Natural killer cell (primary cell): ENCODE measurements around the gene SMG6. TPM values are rescaled to one million over a fixed set of nuclear protein-coding genes. Genes with fewer than 3 reads are reported as not detected.
A peak's percentile ranks its signal among the peaks of the same experiment; 100 is the strongest.

Source experiments
- ATAC-seq, 3 donors: fragments of 150-1000 bp in 2 of 3; fragments of 200-7000 bp in 1 of 3; cut with Tn5 transposase; 1 replicate in 1 of 3; 2 replicates in 2 of 3; pipeline ENCODE4 v1.10.0; 2021; ENCODE audit warnings: mild to moderate bottlenecking in 2 of 3, moderate library complexity in 2 of 3
- DNase-seq, 2 donors: peaks; one replicate each; pipeline versions ENCODE4 v3.0.0 to v3.0.0-alpha.2; 2013 to 2021; ENCODE audit warnings: mixed read lengths in 1 of 2
- H3K27ac ChIP-seq: one replicate; pipeline ENCODE4 v1.5.1; 2013; ENCODE audit warnings: mild to moderate bottlenecking, low read length
- H3K27me3 ChIP-seq: one replicate; pipeline ENCODE4 v1.6.1; 2013; ENCODE audit warnings: low read length; ENCODE audit not compliant: control insufficient read depth, insufficient read depth
- H3K36me3 ChIP-seq: one replicate; pipeline ENCODE4 v1.6.1; 2013; ENCODE audit warnings: low read length; ENCODE audit not compliant: control insufficient read depth, insufficient read depth
- H3K4me1 ChIP-seq: one replicate; pipeline ENCODE4 v1.6.1; 2013; ENCODE audit warnings: low read length; ENCODE audit not compliant: control insufficient read depth, insufficient read depth
- H3K4me3 ChIP-seq: one replicate; pipeline ENCODE4 v1.5.1; 2013; ENCODE audit warnings: low read length
- H3K9me3 ChIP-seq: one replicate; pipeline ENCODE4 v1.6.1; 2013; ENCODE audit warnings: low read length; ENCODE audit not compliant: control insufficient read depth, insufficient read depth
- H3K27ac Mint-ChIP-seq, 2 donors: one replicate each; pipeline ENCODE4 v1.8.0; 2022; ENCODE audit warnings: mild to moderate bottlenecking in 2 of 2, mixed read lengths in 2 of 2, moderate library complexity in 1 of 2
- H3K27me3 Mint-ChIP-seq, 2 donors: one replicate each; pipeline ENCODE4 v1.8.0; 2022; ENCODE audit warnings: low read depth in 2 of 2, mixed read lengths in 2 of 2
- H3K36me3 Mint-ChIP-seq: one replicate; pipeline ENCODE4 v1.8.0; 2022; ENCODE audit warnings: mixed read lengths
- H3K4me1 Mint-ChIP-seq, 2 donors: one replicate each; pipeline ENCODE4 v1.8.0; 2022; ENCODE audit warnings: mixed read lengths in 2 of 2
- H3K4me3 Mint-ChIP-seq: one replicate; pipeline ENCODE4 v1.8.0; 2022; ENCODE audit warnings: mild to moderate bottlenecking, moderate library complexity, mixed read lengths
- H3K9me3 Mint-ChIP-seq, 2 donors: one replicate each; pipeline ENCODE4 v1.8.0; 2022; ENCODE audit warnings: mixed read lengths in 2 of 2
- WGBS: methylation state at CpG from one replicate; pipeline ENCODE4 v1.1.7; 2013; ENCODE audit warnings: missing lambda C conversion rate; ENCODE audit not compliant: insufficient coverage; 5-methylcytosine and 5-hydroxymethylcytosine counted together
- intact Hi-C: fragments of 100-400 bp; cut with micrococcal nuclease; formaldehyde crosslinking; loops from one replicate; pipeline ENCODE4 v1.14.2; 2022
- total RNA-seq, 4 donors: library from RNA; stranded (reverse); fragments of 120-200 nt in 1 of 4; gene quantifications; one replicate each; pipeline versions ENCODE4 v1.2.3 to v1.2.4, GENCODE V29; 2013 to 2022
- TF ChIP-seq, protein P1 (sequence below): fragments of 200-600 bp; IDR thresholded peaks from one replicate; pipeline ENCODE4 v1.8.0; 2022; ENCODE audit warnings: antibody characterized with exemption

Gene SMG6
- total RNA-seq, 3 donors from 2014 or later (not counting 1 experiment from before 2014, with no cell fraction given) = 41.6 to 49.4 (median 48.2) TPM

DNA sequence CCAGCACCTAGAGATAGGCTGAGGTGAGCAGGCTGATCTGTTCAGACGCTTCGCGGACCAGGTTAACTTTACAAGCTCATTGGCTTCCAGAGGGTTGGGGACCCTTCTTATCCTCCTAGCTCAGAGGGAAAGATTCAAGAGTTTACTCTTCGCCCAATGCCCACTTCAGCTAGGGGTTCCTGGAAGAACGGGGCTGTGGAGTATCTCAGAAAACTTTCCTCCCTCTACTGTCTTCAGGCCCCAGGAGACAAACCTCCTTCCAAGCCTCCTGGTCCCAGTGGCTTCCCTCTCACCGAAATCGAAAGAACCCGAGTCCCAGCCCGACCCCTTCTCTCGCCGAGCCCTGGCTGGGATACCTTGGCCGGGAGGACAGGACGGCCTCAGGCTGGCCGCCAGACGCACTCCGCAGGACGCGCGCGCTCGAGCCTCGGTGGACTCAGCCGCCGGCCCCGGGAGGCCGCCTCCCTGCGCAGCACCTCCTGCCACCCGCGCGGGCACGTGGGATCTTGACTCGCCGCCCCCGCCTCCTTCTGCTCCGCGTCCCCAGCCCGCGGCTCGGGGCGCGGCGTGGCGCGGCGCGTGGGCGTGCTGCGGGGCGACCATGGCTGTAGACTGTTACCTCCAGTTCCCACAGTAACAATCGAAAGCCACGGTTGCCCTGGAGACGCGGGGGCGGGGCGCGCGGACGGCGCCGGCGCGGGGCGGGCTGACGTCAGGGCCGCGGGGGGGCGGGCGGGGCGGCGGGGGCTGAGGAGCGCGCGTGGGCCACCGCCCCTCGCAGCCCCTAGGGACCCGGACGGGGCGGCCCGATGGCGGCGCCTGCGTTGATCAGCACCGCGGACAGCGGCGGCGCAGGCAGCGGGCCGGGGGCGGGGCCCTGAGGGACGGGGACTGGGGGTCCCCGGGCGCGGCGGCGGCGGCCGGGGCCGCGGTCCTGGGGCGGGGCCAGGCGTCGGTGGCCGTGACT, 254.0 kb downstream of the SMG6 start:
- H3K27ac ChIP-seq = peak overlapping the region; percentile 2
- intact Hi-C loops = no loop called here
- DNase-seq (peak; percentile 89 to 93), ATAC-seq (peak; percentile 65 to 86 (median 67))
- H3K9me3 Mint-ChIP-seq = no peaks in the 10 kb centered on the region
- H3K4me3 ChIP-seq = peak overlapping the region; percentile 28
- TF ChIP-seq, protein P1, sequence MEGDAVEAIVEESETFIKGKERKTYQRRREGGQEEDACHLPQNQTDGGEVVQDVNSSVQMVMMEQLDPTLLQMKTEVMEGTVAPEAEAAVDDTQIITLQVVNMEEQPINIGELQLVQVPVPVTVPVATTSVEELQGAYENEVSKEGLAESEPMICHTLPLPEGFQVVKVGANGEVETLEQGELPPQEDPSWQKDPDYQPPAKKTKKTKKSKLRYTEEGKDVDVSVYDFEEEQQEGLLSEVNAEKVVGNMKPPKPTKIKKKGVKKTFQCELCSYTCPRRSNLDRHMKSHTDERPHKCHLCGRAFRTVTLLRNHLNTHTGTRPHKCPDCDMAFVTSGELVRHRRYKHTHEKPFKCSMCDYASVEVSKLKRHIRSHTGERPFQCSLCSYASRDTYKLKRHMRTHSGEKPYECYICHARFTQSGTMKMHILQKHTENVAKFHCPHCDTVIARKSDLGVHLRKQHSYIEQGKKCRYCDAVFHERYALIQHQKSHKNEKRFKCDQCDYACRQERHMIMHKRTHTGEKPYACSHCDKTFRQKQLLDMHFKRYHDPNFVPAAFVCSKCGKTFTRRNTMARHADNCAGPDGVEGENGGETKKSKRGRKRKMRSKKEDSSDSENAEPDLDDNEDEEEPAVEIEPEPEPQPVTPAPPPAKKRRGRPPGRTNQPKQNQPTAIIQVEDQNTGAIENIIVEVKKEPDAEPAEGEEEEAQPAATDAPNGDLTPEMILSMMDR = no peak
- H3K36me3 Mint-ChIP-seq = no peaks in the 10 kb centered on the region
- H3K9me3 ChIP-seq = no peaks in the 10 kb centered on the region
- H3K27me3 Mint-ChIP-seq = peaks cover 0 to 4% of the 10 kb centered on the region in 2 donors
- peaks cover 3% of the 10 kb centered on the region for H3K36me3 ChIP-seq
- peaks cover 5% of the 10 kb centered on the region for H3K27me3 ChIP-seq
- peak overlapping the region; percentile 61 to 74 for H3K27ac Mint-ChIP-seq
- WGBS = 3% methylated on average over 104 of the region's 104 CpGs
- peaks cover 11 to 23% of the 10 kb centered on the region in 2 donors for H3K4me1 Mint-ChIP-seq
- peaks cover 44% of the 10 kb centered on the region for H3K4me1 ChIP-seq
- peak overlapping the region; percentile 82 for H3K4me3 Mint-ChIP-seq

DNA sequence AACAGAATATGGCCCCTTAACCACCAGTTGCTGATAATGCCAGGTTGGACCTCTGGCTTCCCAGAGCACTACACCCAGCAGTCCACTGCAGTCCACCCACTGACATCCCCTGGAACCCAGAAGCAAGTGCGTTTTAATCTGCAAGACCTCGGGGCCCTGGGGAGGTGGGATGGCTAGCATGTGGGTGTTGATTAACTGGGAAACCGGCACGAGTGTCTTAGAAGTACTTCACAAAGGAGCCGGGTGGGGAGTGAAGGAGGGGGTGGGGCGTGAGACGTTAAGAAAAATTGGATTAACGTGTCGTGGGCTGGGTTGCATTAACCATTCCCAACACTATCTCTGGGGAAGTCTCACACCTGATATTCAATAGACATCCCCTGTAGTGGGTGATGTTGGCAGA, 254.8 kb downstream of the SMG6 start:
- H3K27ac ChIP-seq = no peak overlapping the region
- peaks cover 37% of the 10 kb centered on the region for H3K4me1 ChIP-seq
- H3K9me3 ChIP-seq = no peaks in the 10 kb centered on the region
- no peak for ATAC-seq
- peaks cover 5% of the 10 kb centered on the region for H3K27me3 ChIP-seq
- TF ChIP-seq, protein P1 = no peak
- DNase-seq = no peak
- intact Hi-C loops = no loop called here
- Mint-ChIP-seq H3K27me3 (peaks cover 0 to 4% of the 10 kb centered on the region in 2 donors), H3K4me3 (peak overlapping the region; percentile 82), H3K4me1 (peaks cover 11 to 21% of the 10 kb centered on the region in 2 donors), H3K9me3 (no peaks in the 10 kb centered on the region), H3K36me3 (no peaks in the 10 kb centered on the region), H3K27ac (peak overlapping the region in 1 of 2 donors; percentile 61)
- H3K4me3 ChIP-seq = no peak overlapping the region
- WGBS = 25% methylated on average over 5 of the region's 9 CpGs
- peaks cover 7% of the 10 kb centered on the region for H3K36me3 ChIP-seq

DNA sequence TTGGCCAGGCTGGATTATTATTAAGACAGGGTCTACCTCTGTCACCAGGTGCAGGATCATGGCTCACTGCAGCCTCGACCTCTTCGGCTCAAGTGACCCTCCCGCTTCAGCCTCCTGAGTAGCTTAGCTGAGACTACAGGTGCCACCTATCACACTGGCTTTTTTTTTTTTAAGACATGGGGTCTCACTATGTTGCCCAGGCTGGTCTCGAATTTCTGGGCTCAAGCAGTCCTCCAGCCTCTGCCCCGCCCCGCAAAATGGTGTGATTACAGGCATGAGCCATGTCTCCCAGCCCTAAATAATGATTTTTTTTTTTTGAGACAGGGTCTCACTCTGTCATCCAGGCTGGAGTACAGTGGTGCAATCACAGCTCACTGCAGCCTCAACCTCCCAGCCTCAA, 256.0 kb downstream of the SMG6 start:
- intact Hi-C loops = no loop called here
- H3K27me3 Mint-ChIP-seq = peaks cover 0 to 4% of the 10 kb centered on the region in 2 donors
- 92% methylated on average over 6 of the region's 6 CpGs for WGBS

More for the DNA sequence above, 256.0 kb downstream of the SMG6 start:
- no peak for DNase-seq
- TF ChIP-seq, protein P1 = no peak
- Mint-ChIP-seq H3K27ac (no peak overlapping the region), H3K9me3 (no peaks in the 10 kb centered on the region), H3K4me1 (peaks cover 16 to 20% of the 10 kb centered on the region in 2 donors), H3K4me3 (no peak overlapping the region), H3K36me3 (no peaks in the 10 kb centered on the region)
- Histone ChIP-seq H3K9me3 (no peaks in the 10 kb centered on the region), H3K4me3 (no peak overlapping the region), H3K27ac (no peak overlapping the region), H3K36me3 (peaks cover 12% of the 10 kb centered on the region), H3K4me1 (peaks cover 34% of the 10 kb centered on the region), H3K27me3 (peaks cover 5% of the 10 kb centered on the region)
- ATAC-seq = no peak
